Neural cell (in vitro differentiated cells): ENCODE measurements around the gene ZCCHC2. TPM values are rescaled to one million over a fixed set of nuclear protein-coding genes. Genes with fewer than 3 reads are reported as not detected.

Experiments
- H2AFZ ChIP-seq: fragments of 200-600, 300-800 bp; sonication (generic), shearing (Covaris generic); 2 replicates; pipeline ENCODE4 v1.6.0; 2014; ENCODE audit warnings: low read depth, mild to moderate bottlenecking, antibody characterized with exemption, low read length, moderate library complexity
- H3F3A ChIP-seq: fragments of 200-600 bp; shearing (Covaris generic); 2 replicates; pipeline ENCODE4 v1.6.1; 2016; ENCODE audit warnings: mild to moderate bottlenecking, moderate library complexity, mixed read lengths, antibody characterized with exemption, low read length; ENCODE audit not compliant: insufficient read depth, poor library complexity, severe bottlenecking
- H3K27ac ChIP-seq: fragments of 200-600, 300-800 bp; sonication (generic), shearing (Covaris generic); 2 replicates; pipeline ENCODE4 v1.5.1; 2014; ENCODE audit warnings: mild to moderate bottlenecking, low read length, moderate library complexity
- H3K27me3 ChIP-seq: fragments of 300-800, 200-600 bp; sonication (generic), shearing (Covaris generic); 2 replicates; pipeline ENCODE4 v1.6.0; 2014; ENCODE audit warnings: mild to moderate bottlenecking, low read depth, low read length, moderate library complexity; ENCODE audit not compliant: insufficient read depth
- H3K36me3 ChIP-seq: fragments of 300-800, 200-600 bp; sonication (generic), shearing (Covaris generic); 2 replicates; pipeline ENCODE4 v1.5.1; 2014; ENCODE audit warnings: mild to moderate bottlenecking, antibody characterized with exemption, low read length, moderate library complexity; ENCODE audit not compliant: insufficient read depth
- H3K4me2 ChIP-seq: fragments of 300-800, 200-600 bp; sonication (generic), shearing (Covaris generic); 2 replicates; pipeline ENCODE4 v1.6.0; 2014; ENCODE audit warnings: mild to moderate bottlenecking, low read length
- H3K4me3 ChIP-seq: fragments of 300-800, 200-600 bp; sonication (generic), shearing (Covaris generic); 2 replicates; pipeline ENCODE4 v1.5.1; 2014; ENCODE audit warnings: mild to moderate bottlenecking, low read length, moderate library complexity
- H3K79me2 ChIP-seq: fragments of 200-600 bp; shearing (Covaris generic); replicated peaks from 2 replicates; pipeline ENCODE4 v1.6.0; 2014; ENCODE audit warnings: mild to moderate bottlenecking, low read length, moderate library complexity; ENCODE audit not compliant: insufficient read depth
- H3K9ac ChIP-seq: fragments of 300-800, 200-600 bp; sonication (generic), shearing (Covaris generic); 2 replicates; pipeline ENCODE4 v1.6.1; 2016; ENCODE audit warnings: mild to moderate bottlenecking, low read length, mixed read lengths
- H3K9me2 ChIP-seq: fragments of 200-600 bp; shearing (Covaris generic); 2 replicates; pipeline ENCODE4 v1.6.1; 2016; ENCODE audit warnings: mild to moderate bottlenecking, low read length, mixed read lengths; ENCODE audit not compliant: insufficient read depth
- H3K9me3 ChIP-seq: fragments of 200-600, 300-800 bp; sonication (generic), shearing (Covaris generic); 2 replicates; pipeline ENCODE4 v1.6.1; 2016; ENCODE audit warnings: mild to moderate bottlenecking, mixed run types, low read length, moderate library complexity, mixed read lengths
- H4K20me1 ChIP-seq: fragments of 200-600 bp; shearing (Covaris generic); 2 replicates; pipeline ENCODE4 v1.6.1; 2016; ENCODE audit warnings: mild to moderate bottlenecking, mixed run types; ENCODE audit not compliant: insufficient read depth
- EP300 ChIP-seq: fragments of 450-650 bp; conservative IDR thresholded peaks from 2 replicates; pipeline ENCODE4 v1.6.1; 2014; ENCODE audit warnings: antibody characterized with exemption, mild to moderate bottlenecking, moderate library complexity; ENCODE audit not compliant: poor library complexity, severe bottlenecking
- EZH2 ChIP-seq: fragments of 200-600, 300-800 bp; shearing (Covaris generic), sonication (generic); IDR thresholded peaks from 2 replicates; pipeline ENCODE4 v1.6.1; 2014; ENCODE audit warnings: antibody characterized with exemption, low read length, borderline replicate concordance, mild to moderate bottlenecking; ENCODE audit not compliant: insufficient read depth, poor library complexity, severe bottlenecking
- MXI1 ChIP-seq: fragments of 450-650 bp; conservative IDR thresholded peaks from 2 replicates; pipeline ENCODE4 v1.6.1; 2014; ENCODE audit warnings: antibody characterized with exemption, mild to moderate bottlenecking; ENCODE audit not compliant: poor library complexity, severe bottlenecking
- POLR2AphosphoS5 ChIP-seq: IDR thresholded peaks from 2 replicates; pipeline ENCODE4 v1.6.1; 2012
- RAD21 ChIP-seq: fragments of 450-650 bp; conservative IDR thresholded peaks from 2 replicates; pipeline ENCODE4 v1.6.1; 2014; ENCODE audit warnings: antibody characterized with exemption, mild to moderate bottlenecking, moderate library complexity
- SMC3 ChIP-seq: fragments of 450-650 bp; conservative IDR thresholded peaks from 2 replicates; pipeline ENCODE4 v1.6.1; 2014; ENCODE audit warnings: antibody characterized with exemption, mild to moderate bottlenecking, moderate library complexity; ENCODE audit not compliant: poor library complexity
- TAF1 ChIP-seq: IDR thresholded peaks from 2 replicates; pipeline ENCODE4 v1.6.1; 2012; ENCODE audit warnings: low read depth
- polyA plus RNA-seq: library from polyadenylated mRNA; depleted of rRNA; stranded (reverse); fragments of >200 nt; gene quantifications from 2 replicates; pipeline ENCODE4 v1.2.3, GENCODE V29; 2014
- TF ChIP-seq, protein P1 (sequence below): IDR thresholded peaks from 2 replicates; pipeline ENCODE4 v1.6.1; 2012; ENCODE audit warnings: borderline replicate concordance
- TF ChIP-seq, protein P2 (sequence below): fragments of 450-650 bp; IDR thresholded peaks from 2 replicates; pipeline ENCODE4 v1.5.1; 2014; ENCODE audit warnings: antibody characterized with exemption, mild to moderate bottlenecking, moderate library complexity; ENCODE audit not compliant: poor library complexity, severe bottlenecking

ZCCHC2 gene
- polyA plus RNA-seq, 1 donor from 2014 or later: 3.8 TPM

GRCh38 chr18:62505669-62506494 lies 16.9 kb upstream of the ZCCHC2 start:
- H3K9me3 ChIP-seq: no peaks in the 10 kb centered on the region
- no peak overlapping the region for H2AFZ ChIP-seq
- no peak overlapping the region for H3K4me2 ChIP-seq
- TF ChIP-seq POLR2AphosphoS5 (no peak), TAF1 (no peak), EZH2 (no peak), RAD21 (no peak), MXI1 (no peak), EP300 (no peak), SMC3 (no peak)
- TF ChIP-seq, protein P1, sequence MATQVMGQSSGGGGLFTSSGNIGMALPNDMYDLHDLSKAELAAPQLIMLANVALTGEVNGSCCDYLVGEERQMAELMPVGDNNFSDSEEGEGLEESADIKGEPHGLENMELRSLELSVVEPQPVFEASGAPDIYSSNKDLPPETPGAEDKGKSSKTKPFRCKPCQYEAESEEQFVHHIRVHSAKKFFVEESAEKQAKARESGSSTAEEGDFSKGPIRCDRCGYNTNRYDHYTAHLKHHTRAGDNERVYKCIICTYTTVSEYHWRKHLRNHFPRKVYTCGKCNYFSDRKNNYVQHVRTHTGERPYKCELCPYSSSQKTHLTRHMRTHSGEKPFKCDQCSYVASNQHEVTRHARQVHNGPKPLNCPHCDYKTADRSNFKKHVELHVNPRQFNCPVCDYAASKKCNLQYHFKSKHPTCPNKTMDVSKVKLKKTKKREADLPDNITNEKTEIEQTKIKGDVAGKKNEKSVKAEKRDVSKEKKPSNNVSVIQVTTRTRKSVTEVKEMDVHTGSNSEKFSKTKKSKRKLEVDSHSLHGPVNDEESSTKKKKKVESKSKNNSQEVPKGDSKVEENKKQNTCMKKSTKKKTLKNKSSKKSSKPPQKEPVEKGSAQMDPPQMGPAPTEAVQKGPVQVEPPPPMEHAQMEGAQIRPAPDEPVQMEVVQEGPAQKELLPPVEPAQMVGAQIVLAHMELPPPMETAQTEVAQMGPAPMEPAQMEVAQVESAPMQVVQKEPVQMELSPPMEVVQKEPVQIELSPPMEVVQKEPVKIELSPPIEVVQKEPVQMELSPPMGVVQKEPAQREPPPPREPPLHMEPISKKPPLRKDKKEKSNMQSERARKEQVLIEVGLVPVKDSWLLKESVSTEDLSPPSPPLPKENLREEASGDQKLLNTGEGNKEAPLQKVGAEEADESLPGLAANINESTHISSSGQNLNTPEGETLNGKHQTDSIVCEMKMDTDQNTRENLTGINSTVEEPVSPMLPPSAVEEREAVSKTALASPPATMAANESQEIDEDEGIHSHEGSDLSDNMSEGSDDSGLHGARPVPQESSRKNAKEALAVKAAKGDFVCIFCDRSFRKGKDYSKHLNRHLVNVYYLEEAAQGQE: no peak
- TF ChIP-seq, protein P2, sequence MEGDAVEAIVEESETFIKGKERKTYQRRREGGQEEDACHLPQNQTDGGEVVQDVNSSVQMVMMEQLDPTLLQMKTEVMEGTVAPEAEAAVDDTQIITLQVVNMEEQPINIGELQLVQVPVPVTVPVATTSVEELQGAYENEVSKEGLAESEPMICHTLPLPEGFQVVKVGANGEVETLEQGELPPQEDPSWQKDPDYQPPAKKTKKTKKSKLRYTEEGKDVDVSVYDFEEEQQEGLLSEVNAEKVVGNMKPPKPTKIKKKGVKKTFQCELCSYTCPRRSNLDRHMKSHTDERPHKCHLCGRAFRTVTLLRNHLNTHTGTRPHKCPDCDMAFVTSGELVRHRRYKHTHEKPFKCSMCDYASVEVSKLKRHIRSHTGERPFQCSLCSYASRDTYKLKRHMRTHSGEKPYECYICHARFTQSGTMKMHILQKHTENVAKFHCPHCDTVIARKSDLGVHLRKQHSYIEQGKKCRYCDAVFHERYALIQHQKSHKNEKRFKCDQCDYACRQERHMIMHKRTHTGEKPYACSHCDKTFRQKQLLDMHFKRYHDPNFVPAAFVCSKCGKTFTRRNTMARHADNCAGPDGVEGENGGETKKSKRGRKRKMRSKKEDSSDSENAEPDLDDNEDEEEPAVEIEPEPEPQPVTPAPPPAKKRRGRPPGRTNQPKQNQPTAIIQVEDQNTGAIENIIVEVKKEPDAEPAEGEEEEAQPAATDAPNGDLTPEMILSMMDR: no peak
- no peaks in the 10 kb centered on the region for H3K27me3 ChIP-seq
- H3F3A ChIP-seq: no peaks in the 10 kb centered on the region
- H3K79me2 ChIP-seq: no peaks in the 10 kb centered on the region
- no peaks in the 10 kb centered on the region for H4K20me1 ChIP-seq
- no peaks in the 10 kb centered on the region for H3K36me3 ChIP-seq
- no peak overlapping the region for H3K9ac ChIP-seq
- H3K4me3 ChIP-seq: no peak overlapping the region
- H3K27ac ChIP-seq: no peak overlapping the region
- no peaks in the 10 kb centered on the region for H3K9me2 ChIP-seq

DNA sequence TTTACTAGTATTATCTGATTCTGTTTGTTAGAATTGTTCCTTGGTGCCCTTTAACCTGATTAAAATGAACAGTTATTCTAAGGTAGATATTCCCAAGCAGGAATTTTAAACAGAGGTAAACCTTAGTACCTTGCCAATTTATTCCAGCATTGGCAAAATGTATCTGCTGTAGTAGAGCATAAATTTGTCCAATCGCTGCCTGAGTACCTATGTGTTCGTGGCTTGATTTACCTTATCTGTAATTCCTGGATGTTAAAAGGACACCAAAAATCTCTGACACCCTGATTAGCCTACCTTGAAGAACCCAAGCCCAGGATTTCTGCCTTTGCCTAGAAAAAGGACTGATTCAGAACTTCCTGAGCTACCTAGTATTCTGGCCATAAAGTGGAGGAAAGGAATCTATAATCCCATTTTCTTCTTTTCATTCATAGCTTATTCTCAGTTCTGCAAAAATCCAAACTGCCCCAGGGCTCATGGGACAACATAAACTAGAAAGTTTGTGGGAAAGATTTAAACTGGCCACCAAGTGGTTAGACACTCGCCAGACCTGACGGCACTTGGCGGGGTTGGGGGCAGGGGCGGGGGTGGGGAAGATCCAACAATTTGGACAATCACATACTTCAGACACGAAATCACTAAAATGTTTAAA lies 16.2 kb upstream of the ZCCHC2 start:
- Histone ChIP-seq H3F3A (no peaks in the 10 kb centered on the region), H3K79me2 (no peaks in the 10 kb centered on the region), H2AFZ (no peak overlapping the region), H3K9me2 (no peaks in the 10 kb centered on the region), H3K27me3 (no peaks in the 10 kb centered on the region), H3K4me2 (no peak overlapping the region), H3K4me3 (no peak overlapping the region), H4K20me1 (no peaks in the 10 kb centered on the region), H3K27ac (no peak overlapping the region), H3K36me3 (no peaks in the 10 kb centered on the region), H3K9ac (no peak overlapping the region), H3K9me3 (no peaks in the 10 kb centered on the region)
- TF ChIP-seq POLR2AphosphoS5 (no peak), RAD21 (no peak), SMC3 (no peak), EP300 (no peak), TAF1 (no peak), MXI1 (no peak), EZH2 (no peak)
- TF ChIP-seq, protein P2: no peak
- TF ChIP-seq, protein P1: no peak
